Tibial artery (tissue), 4 donors: ENCODE data around the gene COMP.

Experiments
- DNase-seq, 2 donors: peaks; one replicate each; pipeline ENCODE4 v3.0.0-alpha.2; 2019
- H3K27ac ChIP-seq, 2 donors: fragments of 200-600 bp; sonication (generic) in 1 of 2; 1 replicate in 1 of 2; 2 replicates in 1 of 2; pipeline ENCODE4 v1.5.1; 2018 to 2019; ENCODE audit warnings: mild to moderate bottlenecking in 1 of 2
- H3K27me3 ChIP-seq, 2 donors: fragments of 200-600 bp; sonication (generic) in 1 of 2; one replicate each; pipeline versions ENCODE4 v1.5.1 to v1.6.0; 2016 to 2019
- H3K36me3 ChIP-seq, 3 donors: fragments of 200-600 bp; sonication (generic) in 2 of 3; one replicate each; pipeline ENCODE4 v1.5.1; 2016 to 2019; ENCODE audit warnings: mild to moderate bottlenecking in 2 of 3
- H3K4me1 ChIP-seq, 4 donors: fragments of 200-600 bp; sonication (generic) in 2 of 4; 1 replicate in 3 of 4; 2 replicates in 1 of 4; pipeline ENCODE4 v1.5.1; 2016 to 2019
- H3K4me3 ChIP-seq, 2 donors: fragments of 200-600 bp; sonication (generic) in 1 of 2; 1 replicate in 1 of 2; 2 replicates in 1 of 2; pipeline ENCODE4 v1.5.1; 2018 to 2019; ENCODE audit warnings: mild to moderate bottlenecking in 2 of 2
- H3K9me3 ChIP-seq, 3 donors: fragments of 200-600 bp; sonication (generic) in 1 of 3; one replicate each; pipeline ENCODE4 v1.5.1; 2016 to 2019
- CTCF ChIP-seq, 2 experiments: fragments of 200-600 bp in 1 of 2; fragments of 450-650 bp in 1 of 2; IDR thresholded peaks; one replicate each; pipeline ENCODE4 v1.5.1; 2017 to 2019; ENCODE audit warnings: antibody characterized with exemption in 2 of 2, mild to moderate bottlenecking in 1 of 2, moderate library complexity in 1 of 2
- intact Hi-C: fragments of 100-400 bp; cut with DNase I; formaldehyde crosslinking; loops from one replicate; pipeline ENCODE4 v1.15.0; 2023; ENCODE audit warnings: low total_unique reads

Gene COMP

GRCh38 chr19:18774107-18774506 lies 17.0 kb downstream of the COMP start:
- Histone ChIP-seq H3K9me3 (no peaks in the 10 kb centered on the region), H3K27me3 (peaks cover 0 to 8% of the 10 kb centered on the region in 2 donors), H3K36me3 (peaks cover 0 to 42% (median 9%) of the 10 kb centered on the region in 3 donors), H3K27ac (no peak overlapping the region), H3K4me1 (peaks cover 0 to 14% (median 4%) of the 10 kb centered on the region in 4 donors), H3K4me3 (no peak overlapping the region)
- no peak for TF ChIP-seq CTCF (IDR thresholded peaks at IDR 0.05)
- no peak for DNase-seq
- intact Hi-C loops, result no loop called here

- Histone ChIP-seq H3K4me1 (peaks cover 0 to 14% (median 4%) of the 10 kb centered on the region in 4 donors), H3K9me3 (no peaks in the 10 kb centered on the region), H3K27ac (no peak overlapping the region), H3K27me3 (peaks cover 0 to 8% of the 10 kb centered on the region in 2 donors), H3K4me3 (no peak overlapping the region), H3K36me3 (peaks cover 0 to 42% (median 12%) of the 10 kb centered on the region in 3 donors)
- intact Hi-C loops, result no loop called here
- no peak for DNase-seq
- no peak for TF ChIP-seq CTCF (IDR thresholded peaks at IDR 0.05)
Observed at GRCh38 chr19:18773682-18774081, 17.4 kb downstream of the COMP start.

GRCh38 chr19:18772620-18773587 lies 18.2 kb downstream of the COMP start:
- peaks cover 0 to 8% of the 10 kb centered on the region in 2 donors for H3K27me3 ChIP-seq
- intact Hi-C loops, result no loop called here
- no peak for TF ChIP-seq CTCF (IDR thresholded peaks at IDR 0.05)
- H3K27ac ChIP-seq, result no peak overlapping the region
- no peak for DNase-seq
- no peaks in the 10 kb centered on the region for H3K9me3 ChIP-seq
- H3K4me3 ChIP-seq, result no peak overlapping the region
- peaks cover 0 to 45% (median 19%) of the 10 kb centered on the region in 3 donors for H3K36me3 ChIP-seq
- H3K4me1 ChIP-seq, result peaks cover 0 to 14% (median 4%) of the 10 kb centered on the region in 4 donors

DNA sequence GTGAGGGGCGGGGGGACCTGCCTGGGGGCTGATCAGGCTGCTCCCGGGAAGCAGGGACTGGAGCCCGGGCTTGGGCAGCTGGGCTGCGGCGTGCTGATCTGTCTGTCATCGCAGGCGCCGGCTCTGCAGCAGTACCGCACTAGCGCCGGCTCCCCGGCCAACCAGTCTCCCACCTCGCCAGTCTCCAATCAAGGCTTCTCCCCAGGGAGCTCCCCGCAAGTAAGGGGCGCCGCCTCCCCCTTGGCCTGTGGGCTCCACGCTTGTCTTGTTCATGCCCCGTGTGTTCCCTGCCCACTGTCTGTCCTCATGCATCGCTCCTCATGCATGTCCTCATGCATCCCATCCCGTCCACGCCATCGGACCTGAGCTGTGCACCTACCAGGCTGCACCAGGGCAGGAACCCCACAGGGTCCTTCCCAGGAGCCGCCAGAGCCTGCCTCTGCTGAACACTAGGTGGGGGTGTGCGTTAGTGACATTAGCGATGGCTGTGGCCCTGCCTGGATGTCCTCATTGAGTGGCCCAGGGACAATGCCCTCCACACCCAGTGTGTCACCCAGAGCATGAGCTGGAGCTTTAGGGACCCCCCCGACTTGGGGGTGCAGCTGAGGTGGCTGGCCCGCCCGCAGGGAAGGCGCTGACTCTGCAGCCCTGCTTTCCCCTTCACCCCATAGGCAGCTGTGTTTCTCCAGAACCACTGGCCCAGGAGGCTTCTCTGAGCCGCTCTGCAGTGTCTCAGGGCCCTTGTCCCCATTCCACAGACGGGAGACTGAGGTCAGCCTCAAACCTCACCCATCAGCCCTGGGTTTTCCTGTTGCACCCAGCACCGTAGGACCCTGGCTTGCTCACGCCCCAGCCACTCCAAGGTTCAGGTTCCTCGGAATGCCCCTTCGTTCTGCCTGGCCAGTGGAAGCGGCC lies 19.5 kb downstream of the COMP start:
- intact Hi-C loops, result no loop called here
- Histone ChIP-seq H3K27ac (no peak overlapping the region), H3K27me3 (no peaks in the 10 kb centered on the region), H3K4me1 (peaks cover 0 to 6% (median 0%) of the 10 kb centered on the region in 4 donors), H3K4me3 (no peak overlapping the region), H3K36me3 (peaks cover 3 to 46% (median 27%) of the 10 kb centered on the region in 3 donors), H3K9me3 (no peaks in the 10 kb centered on the region)
- no peak for TF ChIP-seq CTCF (IDR thresholded peaks at IDR 0.05)
- DNase-seq, result no peak

DNA sequence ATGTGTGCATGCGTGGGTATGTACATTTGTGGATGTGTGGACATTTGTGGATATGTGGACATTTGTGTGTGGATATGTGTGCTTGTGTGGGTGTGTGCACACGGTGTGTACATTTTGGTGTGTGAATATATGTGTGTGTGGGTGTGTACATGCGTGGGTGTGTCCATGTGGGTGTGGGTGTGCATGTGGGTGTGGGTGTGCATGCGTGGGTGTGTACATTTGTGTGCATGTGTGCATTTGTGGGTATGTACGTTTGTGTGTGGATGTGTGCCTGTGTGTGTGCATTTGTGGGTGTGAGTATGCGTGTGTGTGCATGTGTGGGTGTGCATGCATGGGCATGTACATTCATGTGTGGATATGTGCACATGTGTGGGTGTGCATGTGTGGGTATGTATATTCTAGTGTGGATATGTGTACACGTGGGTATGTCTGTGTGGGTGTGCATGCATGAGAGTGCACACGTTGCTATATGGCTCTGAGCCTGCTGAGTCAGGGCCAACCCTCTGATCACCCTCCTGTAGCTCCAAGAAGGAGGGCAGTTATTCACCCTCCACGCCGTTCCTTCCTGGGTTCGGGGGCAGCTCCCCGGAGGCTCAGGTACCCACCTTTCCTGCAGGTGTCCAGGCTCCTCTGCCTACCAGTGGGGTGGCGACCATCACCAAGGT lies 20.3 kb downstream of the COMP start:
- no peaks in the 10 kb centered on the region for H3K27me3 ChIP-seq
- H3K36me3 ChIP-seq, result peaks cover 7 to 44% (median 21%) of the 10 kb centered on the region in 3 donors
- H3K9me3 ChIP-seq, result no peaks in the 10 kb centered on the region
- DNase-seq, result no peak
- peaks cover 0 to 6% (median 0%) of the 10 kb centered on the region in 4 donors for H3K4me1 ChIP-seq
- intact Hi-C loops, result no loop called here
- no peak for TF ChIP-seq CTCF (IDR thresholded peaks at IDR 0.05)
- H3K4me3 ChIP-seq, result no peak overlapping the region
- no peak overlapping the region for H3K27ac ChIP-seq
